ENCODE data around the gene CSNK2B.

CSNK2B gene

DNA sequence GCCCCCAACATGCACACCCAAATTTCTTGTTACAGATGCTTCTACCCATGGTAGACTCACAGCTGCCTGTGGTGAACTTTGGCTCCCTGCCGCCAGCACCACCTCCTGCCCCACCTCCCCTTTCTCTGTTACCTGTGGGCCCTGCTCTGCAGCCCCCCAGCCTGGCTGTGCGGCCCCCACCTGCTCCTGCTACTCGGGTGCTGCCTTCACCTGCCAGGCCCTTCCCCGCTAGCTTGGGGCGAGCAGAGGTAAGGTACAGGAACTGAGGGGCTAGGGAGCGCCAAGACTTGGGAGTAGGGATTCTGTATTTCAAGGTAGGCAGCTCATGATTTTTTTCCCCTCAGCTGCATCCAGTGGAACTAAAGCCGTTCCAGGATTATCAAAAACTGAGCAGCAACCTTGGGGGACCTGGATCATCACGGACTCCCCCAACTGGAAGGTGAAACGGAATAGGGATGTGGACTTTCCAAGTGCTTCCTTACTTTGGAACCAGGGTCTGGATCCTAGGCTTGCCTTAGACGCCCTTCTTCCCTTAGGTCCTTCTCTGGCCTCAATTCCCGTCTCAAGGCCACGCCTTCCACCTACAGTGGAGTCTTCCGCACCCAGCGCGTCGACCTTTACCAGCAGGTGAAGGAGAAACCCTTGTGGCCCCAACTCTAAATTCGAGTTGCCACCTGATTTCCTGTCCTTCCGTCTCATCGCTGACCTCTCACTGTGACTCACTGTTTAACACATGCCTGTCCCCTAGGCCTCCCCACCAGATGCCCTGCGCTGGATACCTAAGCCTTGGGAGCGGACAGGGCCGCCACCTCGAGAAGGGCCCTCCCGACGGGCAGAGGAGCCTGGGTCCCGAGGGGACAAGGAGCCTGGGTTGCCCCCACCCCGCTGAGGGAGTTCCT lies 28.9 kb upstream of the CSNK2B start:
- no peak for DNase-seq (ENCODE audit: low spot score)

DNA sequence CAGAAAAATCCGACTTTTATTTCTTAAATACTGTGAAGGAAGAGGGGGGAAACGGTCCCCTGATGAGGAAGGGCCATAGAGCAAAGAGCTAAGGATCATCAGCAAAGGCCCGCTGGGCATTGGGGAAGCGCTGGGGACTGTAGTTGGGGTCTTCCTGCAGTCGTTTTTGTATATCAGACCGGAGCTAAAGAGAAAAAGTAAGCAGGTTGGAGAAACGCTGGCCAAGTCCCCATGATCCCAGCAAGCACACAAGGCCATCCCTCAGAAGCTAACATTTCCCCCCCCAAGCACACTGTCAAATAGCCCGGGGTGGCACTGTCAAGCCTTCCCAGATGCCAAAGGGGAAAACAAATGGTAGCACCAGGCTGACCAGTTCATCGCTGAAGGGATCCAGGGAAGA lies 26.8 kb upstream of the CSNK2B start:
- no peak for DNase-seq (ENCODE audit: low spot score)

DNA sequence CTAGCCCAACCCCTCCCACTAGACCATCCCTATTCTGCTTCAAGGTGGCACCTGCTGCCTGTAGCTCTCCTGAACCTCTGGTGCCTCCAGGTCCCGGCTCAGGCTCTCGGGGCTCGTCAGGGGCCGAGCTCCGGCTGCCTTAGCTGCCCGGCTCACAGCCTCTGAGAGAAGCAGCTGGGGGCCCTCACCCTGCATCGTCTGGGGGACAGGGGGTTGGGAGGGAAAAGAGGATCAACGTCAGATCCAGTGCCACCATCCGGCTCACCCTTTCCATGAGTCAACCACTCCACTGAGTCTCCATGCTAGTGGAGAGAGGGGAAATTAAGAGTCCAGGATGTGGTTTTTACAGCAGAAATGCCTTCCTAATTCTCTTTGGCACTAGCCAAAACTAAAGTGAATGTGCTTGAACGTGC lies 26.4 kb upstream of the CSNK2B start:
- peak; percentile 85 for DNase-seq (ENCODE audit: low spot score)

DNA sequence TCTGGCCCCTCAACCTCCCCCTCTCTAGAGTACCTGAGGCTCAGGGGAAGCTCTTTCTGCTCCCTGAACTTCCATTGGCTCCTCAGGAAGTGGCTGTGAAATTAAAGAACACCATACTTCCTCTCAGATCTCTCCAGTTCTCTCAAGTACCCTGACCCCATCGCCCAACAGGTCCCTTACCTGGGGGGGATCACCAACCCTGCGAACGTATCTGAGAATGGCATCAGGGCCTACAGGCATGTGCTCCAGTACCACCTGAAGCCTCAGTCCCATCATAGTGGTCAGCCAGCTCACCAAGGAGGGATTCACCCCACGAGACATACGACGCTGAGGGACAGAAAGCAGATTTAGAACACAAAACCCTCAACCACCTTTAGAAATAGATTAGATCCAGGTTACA lies 25.3 kb upstream of the CSNK2B start:
- no peak for DNase-seq (ENCODE audit: low spot score)

DNA sequence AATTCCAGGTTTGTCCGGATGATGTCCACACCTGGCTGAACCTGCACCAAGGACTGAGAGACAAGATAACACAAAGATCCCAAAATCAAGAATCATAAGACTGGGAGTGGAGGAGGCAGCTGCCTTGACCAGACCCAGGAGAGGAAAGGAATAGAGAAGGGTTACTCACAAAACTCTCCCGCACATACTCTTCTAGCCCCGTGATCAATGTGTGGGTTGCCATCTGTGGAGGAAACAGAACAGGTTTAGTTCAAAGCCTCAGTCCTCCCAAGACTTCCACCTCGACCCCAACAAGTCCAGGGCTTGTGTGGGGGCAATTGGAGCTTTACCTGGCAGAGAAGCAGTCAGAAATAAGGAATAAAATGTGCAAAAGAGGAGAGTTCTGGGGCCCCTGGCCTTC lies 24.5 kb upstream of the CSNK2B start:
- DNase-seq (ENCODE audit: low spot score), result no peak

GRCh38 chr6:31642798-31643570 lies 22.9 kb upstream of the CSNK2B start:
- DNase-seq (ENCODE audit: low spot score), result no peak

- no peak for DNase-seq (ENCODE audit: low spot score)
Observed at GRCh38 chr6:31643818-31644454, 21.9 kb upstream of the CSNK2B start.

DNA sequence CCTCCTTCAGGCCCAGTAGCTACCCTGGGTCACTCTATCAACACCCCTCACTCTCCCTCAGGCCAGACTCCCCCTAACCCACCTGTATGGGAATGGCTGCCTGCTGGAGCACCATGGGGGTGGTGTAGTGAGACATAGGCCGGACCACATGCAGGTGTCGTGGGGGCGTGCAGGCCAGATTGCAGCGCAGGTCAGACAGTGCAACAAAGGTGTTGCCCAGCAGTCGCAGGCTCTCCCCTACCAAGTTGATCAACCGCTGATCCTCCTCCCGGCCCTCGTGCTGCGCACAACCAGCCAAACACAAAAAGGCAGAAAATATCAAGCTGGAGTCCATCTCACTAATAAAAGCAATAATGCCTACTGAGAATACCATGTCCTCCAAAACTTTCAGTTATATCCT lies 20.6 kb upstream of the CSNK2B start:
- DNase-seq (ENCODE audit: low spot score), result no peak

DNA sequence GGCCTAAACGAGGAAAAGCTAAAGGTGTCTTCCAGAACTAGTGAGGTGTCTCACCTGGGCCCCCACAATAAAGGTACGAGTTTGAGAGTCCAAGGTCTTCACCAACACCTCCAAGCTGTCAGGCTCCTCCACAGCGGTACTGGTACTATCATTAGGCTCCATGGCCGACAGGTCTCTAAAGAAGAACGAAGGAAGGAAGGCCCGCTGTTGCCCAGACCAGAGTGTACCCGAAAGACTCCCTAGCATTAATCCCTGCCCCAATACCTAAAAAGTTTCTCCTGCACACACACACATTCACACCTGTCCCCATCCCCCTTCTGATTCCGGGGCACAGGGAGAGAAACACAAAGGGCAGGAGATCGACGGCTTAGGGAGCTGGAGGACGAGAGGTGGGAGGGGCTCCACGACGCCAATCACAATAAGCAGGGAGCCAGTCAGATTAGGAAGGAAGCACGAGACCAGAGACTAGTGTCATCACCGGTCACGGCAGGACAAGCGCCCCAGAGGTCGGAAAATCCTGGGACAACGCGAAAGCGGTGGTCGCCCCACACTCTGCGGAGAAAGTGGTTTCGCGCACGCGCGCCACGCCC lies 14.2 kb upstream of the CSNK2B start:
- DNase-seq (ENCODE audit: low spot score), result peak; percentile 87

- peak; percentile 90 for DNase-seq (ENCODE audit: low spot score)
Observed at GRCh38 chr6:31652925-31653724, 12.8 kb upstream of the CSNK2B start.

DNA sequence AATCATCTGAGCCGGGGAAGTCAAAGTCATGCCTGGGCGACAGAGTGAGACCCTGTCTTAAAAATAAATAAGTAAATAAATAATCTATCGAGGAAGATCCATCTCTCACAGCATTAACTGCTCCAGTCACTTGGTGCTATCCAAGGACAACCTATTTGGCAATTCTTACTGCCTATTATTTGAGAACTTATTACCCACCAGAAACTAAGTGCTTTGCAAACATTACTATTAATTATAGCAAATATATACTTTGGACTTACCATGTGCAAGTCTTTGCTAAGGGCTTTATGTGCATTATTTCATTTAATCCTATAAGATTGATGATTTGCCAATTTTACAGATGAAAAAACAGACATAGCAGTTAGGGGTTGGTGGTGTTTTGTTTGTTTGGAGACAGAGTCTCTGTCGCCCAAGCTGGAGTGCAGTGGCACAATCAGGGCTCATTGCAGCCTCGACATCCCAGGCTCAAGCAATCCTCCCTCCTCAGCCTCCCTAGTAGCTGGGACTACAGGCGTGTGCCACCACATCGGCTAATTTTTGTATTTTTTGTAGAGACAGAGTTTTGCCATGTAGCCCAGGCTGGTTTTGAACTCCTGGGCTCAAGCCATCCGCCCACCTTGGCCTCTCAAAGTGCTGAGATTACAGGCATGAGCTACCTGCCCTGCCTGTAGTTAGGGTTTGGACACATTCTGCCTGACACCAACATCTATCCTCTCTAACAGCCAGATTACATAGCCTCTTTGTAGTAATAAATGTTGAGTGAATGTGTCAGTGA lies 11.1 kb upstream of the CSNK2B start:
- DNase-seq (ENCODE audit: low spot score), result no peak

GRCh38 chr6:31655349-31656237 lies 10.3 kb upstream of the CSNK2B start, which contains the start of gene APOM:
Gene APOM (plus strand): TSS chr6:31655894. CDS start chr6:31655967, 73 bp downstream.
- DNase-seq (ENCODE audit: low spot score), result no peak

DNA sequence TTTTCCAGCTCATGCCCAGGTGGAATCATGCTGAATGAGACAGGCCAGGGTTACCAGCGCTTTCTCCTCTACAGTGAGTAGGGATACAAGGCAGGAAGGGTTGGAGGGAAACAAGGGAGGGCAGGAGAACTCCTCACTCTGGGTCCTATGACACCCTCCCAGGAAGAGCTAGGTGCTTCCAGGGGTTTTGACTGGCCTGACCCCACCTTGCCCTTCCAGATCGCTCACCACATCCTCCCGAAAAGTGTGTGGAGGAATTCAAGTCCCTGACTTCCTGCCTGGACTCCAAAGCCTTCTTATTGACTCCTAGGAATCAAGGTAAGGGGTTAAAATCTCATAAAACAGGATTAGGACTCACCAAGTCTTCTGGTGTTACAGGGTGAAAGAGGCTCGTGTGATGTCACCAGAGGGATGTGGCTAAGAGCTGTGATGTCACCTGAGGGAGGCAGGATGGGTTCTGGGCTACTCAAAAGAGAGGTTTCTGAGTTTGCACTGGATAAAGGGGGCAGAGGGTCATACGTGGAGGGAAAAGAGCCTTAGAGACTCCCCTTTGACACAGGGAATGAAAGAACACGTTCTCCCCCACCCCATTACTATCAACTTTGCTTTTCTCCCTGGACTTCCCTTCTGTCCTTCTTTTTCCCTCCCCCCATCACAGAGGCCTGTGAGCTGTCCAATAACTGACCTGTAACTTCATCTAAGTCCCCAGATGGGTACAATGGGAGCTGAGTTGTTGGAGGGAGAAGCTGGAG lies 8.3 kb upstream of the CSNK2B start:
- no peak for DNase-seq (ENCODE audit: low spot score)

- DNase-seq (ENCODE audit: low spot score), result no peak
Observed at GRCh38 chr6:31658158-31658688, 7.7 kb upstream of the CSNK2B start.

DNA sequence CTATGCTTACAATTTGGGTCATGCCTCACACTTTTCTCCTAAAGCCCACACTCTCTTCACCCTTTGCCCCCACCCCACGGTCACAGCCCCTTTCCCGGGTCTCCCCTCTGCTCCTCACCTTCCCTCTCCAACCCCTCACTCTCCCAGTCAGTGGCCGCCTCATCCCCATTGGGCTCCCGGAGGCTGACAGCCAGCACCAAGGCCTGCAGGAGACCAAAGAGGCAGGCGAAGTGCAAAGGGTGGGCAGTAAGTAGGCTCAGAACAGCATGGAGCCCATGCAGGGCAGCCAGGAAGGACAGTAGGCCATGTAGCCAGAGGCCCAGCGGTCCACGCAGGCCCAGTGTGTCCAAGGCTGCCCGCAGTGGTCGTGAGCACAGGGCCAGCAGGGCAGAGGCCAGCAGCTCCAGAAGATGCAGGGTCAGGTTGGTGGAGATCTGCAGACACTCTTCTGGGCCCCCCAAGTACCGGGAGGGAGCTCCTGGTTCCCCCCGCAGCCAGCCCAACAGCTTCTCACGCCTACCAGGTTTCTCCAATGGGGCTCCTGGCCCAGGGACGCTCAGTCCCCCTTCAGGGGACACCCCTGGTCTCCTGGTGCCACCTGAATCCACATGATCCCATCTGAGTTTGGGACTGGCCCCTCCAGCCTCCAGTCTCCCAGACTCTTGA lies 6.8 kb upstream of the CSNK2B start:
- no peak for DNase-seq (ENCODE audit: low spot score)

GRCh38 chr6:31659649-31660380 lies 6.1 kb upstream of the CSNK2B start:
- peak; percentile 32 for DNase-seq (ENCODE audit: low spot score)

Data from AG08395 (cell line).